Retina (tissue), 1 donor: ENCODE measurements around the gene STAT5A.
"Not testable (repeated sequence)": the region's sequence is repeated elsewhere in the genome, so short reads cannot be mapped to it uniquely, and the experiment has no call there.

Experiments
- DNase-seq: peaks from one replicate; pipeline ENCODE4 v3.0.0-alpha.2; 2016

Gene STAT5A

DNA sequence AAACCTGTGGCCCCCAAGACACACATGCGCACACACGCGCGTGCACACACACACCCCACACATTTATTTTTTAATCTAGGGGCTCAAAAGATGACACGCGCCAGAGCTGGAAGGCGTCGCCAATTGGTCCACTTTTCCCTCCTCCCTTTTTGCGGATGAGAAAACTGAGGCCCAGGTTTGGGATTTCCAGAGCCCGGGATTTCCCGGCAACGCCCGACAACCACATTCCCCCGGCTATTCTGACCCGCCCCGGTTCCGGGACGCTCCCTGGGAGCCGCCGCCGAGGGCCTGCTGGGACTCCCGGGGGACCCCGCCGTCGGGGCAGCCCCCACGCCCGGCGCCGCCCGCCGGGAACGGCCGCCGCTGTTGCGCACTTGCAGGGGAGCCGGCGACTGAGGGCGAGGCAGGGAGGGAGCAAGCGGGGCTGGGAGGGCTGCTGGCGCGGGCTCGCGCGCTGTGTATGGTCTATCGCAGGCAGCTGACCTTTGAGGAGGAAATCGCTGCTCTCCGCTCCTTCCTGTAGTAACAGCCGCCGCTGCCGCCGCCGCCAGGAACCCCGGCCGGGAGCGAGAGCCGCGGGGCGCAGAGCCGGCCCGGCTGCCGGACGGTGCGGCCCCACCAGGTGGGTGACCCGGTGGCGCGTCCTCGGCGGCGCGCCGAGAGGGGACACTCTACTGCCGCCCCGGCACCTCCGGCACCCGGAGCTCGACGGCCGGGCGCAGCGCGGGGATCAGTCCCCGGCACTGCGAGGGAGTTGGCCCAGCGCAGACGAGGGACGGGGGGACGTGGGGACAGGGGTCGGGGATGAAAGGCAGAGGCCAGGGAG lies at the start of gene STAT5A:
Gene STAT5A (plus strand): TSS at position 522 of the 826 bp plus-strand sequence. CDS start 914 bp downstream, outside the sequence.
- peak; percentile 67 for DNase-seq

DNA sequence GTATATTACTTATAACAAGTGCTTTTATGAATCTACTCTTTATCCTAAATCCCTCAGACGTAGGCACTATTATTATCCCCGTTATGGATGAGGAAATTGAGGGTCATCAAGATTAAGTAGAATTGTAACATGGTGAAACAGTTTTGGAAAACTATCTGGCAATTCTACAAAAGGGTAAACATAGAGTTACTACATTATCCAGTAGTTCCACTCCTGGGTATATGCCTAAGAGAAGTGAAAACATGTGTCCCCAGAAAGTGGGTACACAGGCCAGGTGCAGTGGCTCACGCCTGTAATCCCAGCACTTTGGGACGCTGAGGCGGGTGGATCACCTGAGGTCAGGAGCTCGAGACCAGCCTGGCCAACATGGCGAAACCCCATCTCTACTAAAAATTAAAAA lies 48.7 kb upstream of the STAT5A start:
- DNase-seq: not testable (repeated sequence)

DNA sequence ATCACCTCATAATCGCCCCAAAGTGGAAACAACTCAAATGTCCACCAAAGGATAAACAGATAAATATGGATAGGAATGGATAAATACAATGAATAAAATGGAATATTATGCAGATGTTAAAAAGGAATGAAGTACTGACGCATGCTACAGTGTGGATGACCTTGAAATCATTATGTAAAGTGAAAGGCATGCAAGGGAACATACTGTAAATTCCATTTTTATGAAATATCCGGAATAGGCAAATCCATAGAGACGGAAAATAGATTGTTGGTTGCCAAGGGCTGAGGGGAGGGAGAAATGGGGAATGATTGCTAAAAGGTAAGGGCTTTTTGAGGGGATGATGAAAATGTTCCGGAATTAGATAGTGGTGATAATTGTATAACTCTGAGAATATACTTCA lies 48.1 kb upstream of the STAT5A start:
- DNase-seq: no peak

DNA sequence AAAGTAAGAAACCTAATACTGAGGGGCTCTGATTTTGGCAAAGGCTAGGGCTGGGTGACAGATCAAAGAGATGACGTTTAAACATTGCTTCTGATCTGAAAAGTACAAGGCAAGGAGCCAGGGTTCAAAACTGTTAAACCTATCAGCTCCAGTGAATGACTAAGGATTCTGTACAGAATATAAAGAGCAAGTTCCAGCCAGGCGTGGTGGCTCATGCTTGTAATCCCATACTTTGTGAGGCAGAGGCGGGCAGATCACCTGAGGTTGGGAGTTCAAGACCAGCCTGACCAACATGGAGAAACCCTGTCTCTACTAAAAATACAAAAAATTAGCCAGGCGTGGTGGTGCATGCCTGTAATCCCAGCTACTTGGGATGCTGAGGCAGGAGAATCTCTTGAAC lies 47.4 kb upstream of the STAT5A start:
- not testable (repeated sequence) for DNase-seq

DNA sequence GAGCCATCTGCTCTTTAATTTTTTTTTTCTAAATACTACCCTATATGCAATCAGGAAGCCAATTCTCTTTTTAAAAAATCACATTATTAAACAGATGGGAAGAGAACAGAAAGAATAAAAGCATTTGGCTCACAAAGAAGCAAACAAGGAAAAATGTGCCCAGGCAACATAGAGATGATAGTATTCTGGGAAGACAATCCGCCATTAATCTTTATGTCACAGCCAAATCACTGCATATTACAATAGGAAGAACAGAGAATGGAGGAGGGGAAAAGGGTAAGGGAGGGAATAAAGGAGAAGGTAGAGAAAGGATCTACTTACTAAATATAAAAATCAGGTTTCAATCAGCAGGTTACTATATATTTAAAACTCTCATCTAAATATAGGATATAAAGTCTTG lies 46.4 kb upstream of the STAT5A start:
- no peak for DNase-seq

DNA sequence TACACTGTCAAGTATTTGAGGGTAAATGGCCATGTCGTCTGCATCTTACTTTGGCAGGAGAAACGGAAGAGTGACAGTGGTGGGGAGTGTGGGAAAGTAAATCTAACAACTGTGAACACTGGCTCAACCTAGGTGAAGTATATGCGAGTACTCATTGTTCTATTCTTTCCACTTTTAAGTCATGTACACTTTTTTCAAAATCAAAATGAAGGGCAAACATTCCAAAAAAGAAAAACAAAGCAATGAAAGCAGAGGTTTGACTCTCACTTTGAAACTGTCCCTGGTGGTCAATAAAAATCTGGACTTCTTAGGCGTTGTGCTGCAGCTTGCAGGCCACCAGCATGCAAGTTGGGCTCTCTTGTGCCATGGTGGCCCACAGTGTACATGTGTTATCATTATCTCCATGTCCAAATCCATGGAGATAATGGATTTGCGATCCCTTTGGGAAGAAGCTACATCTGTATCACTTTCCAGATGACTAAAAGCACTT lies 44.8 kb upstream of the STAT5A start:
- DNase-seq: no peak

DNA sequence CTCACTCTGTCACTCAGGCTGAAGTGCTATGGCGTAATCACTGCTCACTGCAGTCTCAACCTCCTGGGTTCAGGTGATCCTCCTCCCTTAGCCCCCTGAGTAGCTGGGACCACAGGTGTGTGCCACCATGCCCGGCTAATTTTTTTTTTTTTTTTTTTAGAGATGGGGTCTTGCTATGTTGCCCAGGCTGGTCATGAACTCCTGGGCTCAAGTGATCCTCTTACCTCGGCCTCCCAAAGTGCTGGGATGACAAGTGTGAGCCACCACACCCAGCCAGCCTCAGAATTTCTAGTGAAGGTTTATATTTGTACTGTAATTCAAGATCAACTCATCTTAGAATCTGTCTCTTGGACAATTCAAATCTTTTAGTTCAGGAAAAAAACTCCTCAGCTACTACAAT lies 44.2 kb upstream of the STAT5A start:
- not testable (repeated sequence) for DNase-seq

DNA sequence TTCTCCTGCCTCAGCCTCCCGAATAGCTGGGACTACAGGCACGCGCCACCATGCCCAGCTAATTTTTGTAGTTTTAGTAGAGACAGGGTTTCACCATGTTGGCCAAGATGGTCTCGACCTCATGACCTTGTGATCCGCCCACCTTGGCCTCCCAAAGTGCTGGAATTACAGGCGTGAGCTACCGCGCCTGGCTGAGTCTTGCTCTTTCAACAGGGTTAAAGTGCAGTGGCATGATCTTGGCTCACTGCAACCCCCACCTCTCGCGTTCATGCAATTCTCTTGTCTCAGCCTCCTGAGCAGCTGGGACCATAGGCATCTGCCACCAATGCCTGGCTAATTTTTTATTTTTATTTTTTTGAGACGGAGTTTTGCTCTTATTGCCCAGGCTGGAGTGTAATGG lies 43.1 kb upstream of the STAT5A start:
- DNase-seq: not testable (repeated sequence)

DNA sequence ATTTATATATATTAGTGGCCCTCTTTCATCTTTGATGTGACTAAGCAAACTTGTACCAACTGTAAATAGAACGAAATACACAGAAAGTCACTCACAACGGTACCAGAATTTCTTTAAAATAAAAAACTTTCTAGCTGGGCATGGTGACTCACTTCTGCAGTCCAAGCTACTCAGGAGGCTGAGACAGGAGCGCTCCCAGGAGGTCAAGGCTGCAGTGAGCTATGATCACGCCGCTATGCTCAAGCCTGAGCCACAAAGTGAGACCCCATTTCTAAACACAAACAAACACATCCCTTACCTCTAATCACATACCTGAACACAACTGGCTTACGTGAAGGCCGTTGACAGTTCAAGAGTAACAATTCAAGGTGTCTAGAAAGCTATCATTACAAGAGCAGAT lies 41.8 kb upstream of the STAT5A start:
- no peak for DNase-seq

DNA sequence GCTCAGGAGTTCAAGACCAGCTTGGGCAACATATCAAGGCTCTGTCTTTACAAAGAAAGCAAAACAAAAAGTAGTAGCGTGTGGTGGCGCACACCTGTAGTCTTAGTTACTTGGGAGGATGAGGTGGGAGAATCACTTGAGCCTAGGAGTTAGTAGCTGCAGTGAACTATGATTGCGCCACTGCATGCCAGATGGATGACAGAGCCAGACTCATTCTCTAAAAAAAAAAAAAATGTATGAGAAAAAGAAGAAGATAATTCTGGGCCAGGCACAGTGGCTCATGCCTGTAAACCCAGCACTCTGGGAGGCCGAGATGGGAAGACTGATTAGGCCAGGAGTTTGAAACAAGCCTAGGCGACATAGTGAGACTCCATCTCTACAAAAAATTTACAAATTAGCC lies 40.6 kb upstream of the STAT5A start:
- no peak for DNase-seq

DNA sequence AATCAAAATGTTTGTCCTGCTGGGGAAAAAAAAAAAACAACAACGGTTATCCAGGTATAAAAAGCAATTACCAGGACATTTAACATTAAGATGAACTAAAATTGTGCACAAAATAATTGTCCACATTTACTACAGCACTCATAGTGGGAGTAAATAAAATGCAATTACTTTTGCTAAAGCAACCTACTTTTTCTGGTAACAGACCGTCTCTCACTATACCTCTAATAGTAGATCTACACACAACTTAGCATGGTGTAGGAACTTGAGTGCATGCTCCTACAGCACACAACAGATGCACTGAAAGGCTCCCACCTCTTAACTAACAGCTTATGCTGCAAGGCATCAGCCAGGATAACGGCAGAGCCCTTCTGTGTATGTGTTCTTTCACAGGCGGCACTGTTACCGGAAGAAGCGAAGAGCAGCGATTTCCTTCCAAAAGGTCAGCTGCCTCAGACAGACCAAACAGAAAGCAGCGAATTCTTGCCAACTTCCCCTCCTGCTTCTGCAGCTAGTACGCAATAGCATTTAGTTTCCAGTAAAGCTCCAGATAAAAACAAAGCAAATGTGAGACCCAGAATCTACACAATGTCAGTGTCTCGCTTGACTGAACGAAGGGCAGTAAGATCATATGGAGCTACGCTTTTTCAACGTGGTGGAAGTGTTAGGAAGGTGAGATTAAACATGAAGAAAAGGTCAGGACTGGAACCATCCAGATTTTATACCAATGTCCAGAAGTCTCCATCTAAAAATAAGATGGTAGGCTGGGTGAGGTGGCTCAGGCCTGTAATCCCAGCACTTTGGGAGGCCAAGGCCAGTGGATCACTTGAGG lies 39.7 kb upstream of the STAT5A start:
- DNase-seq: peak; percentile 32

DNA sequence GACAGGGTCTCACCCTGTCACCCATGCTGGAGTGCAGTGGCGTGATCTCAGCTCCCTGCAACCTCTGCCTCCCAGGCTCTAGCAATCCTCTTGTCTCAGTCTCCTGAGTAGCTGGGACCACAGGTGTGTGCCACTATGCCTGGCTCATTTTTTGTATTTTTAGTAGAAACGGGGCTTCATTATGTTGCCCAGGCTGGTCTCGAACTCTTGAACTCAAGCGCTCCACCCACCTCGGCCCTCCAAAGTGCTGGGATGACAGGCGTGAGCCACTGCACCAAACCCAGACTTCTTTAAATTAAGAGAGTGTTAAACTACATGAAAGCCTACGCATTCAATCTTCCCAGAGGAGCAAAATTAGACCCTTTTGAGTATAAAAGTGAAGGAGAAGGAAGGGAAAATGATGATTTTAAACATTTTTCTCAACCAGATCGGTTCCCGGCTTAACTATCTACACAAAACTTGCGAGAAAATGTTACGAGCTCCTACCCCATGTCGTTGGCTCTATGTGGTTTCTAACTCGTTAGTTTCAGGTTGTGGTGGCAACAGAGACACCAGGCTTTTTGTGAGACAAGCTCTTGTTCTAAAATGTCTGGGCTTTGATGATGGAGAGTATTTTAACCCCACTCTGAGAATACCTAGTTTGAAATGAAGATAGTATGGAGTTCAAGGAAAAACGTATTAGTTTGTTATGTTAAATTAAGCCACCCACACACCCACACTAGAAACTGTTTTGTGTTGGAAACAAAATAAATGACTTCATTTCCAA lies 38.4 kb upstream of the STAT5A start:
- no peak for DNase-seq

DNA sequence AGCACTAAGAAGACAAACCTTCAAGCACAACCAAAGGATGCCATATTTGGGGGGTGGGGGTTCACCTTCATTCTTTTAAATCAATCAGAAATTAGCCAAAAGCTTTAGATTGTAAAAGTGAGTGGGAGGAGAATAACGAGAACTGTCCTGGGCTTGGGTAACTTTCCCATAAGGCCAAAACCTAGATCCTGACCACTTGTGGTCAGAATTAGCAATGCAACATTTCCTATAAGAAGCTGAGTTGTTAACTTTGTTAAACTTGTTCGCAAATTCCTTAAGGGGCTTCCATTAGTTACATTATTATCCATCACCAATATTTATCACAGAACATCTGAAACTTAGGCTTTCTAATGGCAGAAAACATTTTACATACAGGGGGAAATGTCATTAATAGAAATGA lies 37.2 kb upstream of the STAT5A start:
- no peak for DNase-seq

DNA sequence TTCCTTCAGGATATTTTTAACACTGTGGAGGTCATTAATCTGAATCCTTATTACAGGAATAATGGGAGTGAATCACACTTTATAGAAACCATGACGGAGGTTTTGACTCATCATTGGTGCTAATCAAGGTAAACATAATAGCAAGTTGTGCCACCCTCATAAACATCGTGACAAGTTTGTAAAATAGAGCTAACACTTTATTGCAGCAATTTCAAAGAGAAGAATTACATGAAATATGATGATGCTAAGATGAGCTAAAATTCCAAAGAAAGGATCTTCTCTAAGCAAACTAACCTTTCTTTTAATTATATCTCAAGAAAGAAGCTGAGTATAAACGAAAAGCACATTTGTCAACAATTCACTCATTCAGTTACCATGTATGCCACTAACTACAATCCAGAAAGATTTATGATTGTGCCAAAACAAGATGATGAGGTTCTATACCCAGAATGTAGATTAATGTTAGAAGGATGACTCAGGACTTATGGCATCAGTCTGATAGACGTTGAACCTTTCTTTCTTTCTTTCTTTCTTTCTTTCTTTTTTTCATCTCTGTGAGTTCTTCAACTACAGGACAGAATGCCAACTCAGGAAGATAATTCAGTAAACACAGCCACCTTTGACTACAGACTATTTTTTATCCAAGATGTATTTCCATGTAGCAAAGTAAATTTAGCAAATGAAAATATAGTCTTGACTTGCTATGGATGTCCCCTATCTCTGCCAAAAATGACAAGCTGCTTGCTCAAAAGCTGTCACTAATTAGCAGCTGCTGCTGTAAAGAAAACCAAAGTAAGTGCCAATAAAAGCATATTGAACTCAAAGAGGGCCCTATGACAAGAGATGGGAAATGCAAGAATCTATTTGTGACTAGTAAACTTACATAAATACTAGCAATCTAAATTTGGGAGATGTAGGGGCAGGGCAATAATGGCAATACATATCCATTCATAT lies 35.4 kb upstream of the STAT5A start:
- no peak for DNase-seq

DNA sequence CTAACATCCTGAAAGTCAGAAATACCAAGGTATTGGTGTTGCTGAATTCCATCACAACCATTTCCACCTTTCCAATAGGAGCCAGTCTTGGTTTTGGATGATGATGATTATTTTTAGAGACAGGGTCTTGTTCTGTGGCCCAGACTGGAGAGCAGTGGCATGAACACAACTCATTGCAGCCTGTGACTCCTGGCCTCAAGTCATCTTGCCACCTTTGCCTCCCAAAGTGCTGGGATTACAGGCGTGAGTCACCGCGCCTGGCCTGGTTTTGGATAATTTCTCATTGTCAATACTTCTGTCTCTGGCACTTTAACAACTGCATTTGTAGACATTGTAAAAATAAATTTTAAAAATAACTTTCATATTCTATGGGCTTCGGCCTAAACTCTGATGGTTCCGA lies 34.7 kb upstream of the STAT5A start:
- no peak for DNase-seq

DNA sequence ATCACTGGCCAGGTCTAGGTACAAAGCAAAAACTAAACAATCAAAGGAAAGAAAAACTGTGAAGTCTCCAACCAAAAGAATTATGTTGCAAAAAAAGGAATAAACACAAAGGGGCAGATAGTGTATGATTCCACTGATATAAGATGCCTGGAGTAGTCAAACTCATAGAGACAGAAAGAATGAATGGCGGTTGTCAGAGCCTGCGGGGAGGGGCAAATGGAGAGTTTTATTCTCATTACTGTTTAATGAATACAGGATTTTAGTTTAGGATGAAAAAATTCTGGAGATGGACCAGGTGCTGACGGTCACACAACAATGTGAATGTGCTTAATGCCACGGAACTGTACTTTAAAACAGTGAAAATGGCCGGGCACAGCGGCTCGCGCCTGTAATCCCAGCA lies 32.9 kb upstream of the STAT5A start:
- DNase-seq: no peak

DNA sequence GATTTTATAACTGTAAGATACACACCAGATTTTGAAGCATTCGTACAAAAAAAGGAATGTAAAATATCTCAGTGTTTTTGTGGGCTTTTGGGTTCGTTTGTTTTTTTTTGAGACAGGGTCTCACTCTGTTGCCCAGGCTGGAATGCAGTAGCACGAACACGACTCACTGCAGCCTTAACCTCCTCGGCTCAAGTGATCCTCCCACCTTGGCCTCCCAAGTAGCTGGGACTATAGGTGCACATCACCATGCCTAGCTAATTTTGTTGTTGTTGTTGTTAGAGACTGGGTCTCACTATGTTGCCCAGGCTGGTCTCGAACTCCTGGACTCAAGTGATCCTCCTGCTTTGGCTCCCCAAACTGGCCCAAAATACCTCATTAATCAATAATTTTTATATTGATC lies 28.0 kb upstream of the STAT5A start:
- DNase-seq: no peak

DNA sequence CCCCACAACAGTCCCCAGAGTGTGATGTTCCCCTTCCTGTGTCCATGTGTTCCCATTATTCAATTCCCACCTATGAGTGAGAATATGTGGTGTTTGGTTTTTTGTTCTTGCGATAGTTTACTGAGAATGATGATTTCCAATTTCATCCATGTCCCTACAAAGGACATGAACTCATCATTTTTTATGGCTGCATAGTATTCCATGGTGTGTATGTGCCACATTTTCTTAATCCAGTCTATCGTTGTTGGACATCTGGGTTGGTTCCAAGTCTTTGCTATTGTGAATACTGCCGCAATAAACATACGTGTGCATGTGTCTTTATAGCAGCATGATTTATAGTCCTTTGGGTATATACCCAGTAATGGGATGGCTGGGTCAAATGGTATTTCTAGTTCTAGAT lies 23.9 kb upstream of the STAT5A start:
- DNase-seq: not testable (repeated sequence)

DNA sequence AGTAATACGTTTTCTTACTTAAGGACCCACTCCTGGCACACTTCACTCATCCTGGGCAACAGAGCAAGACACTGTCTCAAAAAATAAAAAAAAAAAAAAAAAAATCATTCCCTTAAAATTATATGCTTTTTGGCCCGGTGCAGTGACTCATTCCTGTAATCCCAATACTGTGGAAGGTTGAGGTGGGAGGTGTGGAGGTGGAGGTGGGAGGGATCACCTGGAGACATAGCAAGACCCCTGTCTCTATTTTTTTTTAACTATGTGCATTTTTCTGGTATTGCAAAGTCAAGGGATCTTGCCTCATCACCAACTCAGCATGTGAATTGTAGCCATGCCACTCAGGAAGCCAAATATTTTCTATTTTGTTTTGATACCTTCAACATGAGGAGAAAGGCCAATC lies 21.8 kb upstream of the STAT5A start:
- DNase-seq: no peak

DNA sequence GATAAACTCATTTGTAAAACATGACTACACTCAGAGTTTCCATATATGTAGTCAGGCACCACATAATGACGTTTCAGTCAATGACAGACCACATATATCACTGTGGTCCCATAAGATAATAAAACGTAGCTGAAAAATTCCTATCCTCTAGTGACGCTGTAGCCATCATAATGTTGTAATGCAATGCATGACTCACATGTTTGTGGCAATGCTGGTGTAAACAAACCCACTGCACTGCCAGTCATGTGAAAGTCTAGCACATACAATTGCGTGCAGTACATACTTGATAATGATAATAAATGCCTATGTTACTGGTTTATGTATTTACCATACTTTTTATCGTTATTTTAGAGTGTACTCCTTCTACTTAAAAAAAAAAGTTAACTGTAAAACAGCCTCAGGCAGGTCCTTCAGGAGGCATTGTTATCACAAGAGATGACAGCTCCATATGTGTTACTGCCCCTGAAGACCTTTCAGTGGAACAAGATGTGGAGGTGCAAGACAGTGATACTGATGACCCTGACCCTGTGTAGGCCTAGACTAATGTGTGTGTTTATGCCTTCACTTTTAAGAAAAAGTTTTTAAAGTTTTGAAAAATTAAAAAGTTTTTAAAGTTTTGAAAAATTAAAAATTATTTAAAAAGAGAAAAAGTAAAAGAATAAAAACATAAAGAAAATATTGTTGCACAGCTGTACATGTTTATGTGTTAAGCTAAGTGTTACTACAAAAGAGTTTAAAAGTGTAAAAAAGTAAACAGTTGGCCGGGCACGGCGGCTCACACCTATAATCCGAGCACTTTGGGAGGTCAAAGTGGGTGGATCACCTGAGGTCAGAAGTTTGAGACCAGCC lies 21.2 kb upstream of the STAT5A start:
- DNase-seq: no peak

DNA sequence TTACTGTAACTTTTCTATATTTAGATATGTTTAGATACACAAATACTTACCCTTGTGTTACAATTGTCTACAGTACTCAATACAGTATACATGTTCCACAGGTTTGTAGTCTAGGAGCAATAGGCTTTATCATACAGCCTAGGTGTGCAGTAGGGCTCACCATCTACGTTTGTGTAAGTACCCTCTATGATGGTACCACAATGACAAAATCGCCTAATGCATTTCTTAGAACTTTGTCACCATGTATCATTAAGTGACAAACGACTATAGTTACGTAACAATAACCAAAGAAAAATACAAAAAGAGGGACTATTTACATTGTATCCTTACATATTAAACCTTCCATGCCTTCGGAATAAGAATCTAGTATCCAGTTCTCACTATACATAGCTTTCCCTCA lies 20.1 kb upstream of the STAT5A start:
- DNase-seq: no peak
